Measurements from ENCODE around the gene FAM98C.

Gene FAM98C

DNA sequence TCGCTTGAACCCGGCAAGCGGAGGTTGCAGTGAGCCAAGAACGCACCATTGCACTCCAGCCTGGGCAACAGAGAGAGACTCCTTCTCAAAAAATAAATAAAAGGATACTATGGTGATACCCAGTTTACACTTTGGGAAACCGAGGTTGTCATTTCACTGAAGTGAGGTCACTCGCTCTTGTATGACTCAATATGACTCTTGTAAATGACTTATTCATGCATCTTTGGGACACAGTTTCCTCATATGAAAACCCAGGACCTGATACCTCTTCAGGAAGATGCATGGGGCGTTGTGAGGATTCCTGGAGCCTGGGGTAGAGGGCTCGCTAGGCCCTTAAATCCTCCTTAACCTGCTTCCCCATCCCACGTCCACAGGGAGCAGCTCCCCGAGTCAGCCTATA lies 24.0 kb upstream of the FAM98C start:
- no peak for DNase-seq

DNA sequence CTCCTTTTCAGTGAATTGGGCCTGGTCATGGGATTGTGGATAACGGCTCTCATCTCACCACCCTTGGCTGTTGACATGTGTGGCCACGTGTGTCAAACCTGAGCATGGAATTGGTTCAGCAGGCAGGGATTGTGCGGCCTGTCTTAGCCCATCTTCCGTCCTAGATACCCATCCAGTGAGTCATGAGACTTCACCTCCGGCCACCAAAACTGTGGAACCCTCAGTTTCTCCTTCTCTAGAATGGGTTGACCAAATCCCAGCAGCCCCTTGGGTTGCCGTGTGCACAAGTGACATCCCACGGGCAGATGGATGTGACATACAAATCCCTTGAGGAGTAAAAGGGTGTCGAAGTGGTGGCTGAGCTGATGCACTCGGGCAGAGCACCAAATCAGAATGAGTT lies 21.8 kb upstream of the FAM98C start:
- no peak for DNase-seq

- DNase-seq: no peak
Measured at GRCh38 chr19:38383184-38383583, 19.7 kb upstream of the FAM98C start.

DNA sequence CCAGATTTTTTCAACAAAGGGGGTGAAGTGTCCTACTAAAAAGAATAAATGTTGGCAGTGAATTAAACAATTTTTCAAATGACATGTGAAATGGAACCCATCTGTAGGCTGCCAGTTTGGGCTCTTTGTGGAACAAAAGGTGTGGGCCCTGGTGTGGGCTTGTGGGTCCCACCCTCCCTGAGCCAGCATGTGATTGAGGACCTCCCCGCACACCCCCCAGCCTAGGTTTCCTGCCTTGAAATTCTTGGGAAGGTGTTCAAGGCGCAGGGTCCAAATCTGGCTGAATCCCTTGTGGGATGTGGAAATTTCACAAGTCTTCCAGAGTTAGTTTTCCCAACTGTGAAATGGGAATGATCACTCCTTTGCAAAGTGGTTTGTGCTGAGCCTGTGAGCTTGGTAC lies 19.1 kb upstream of the FAM98C start:
- DNase-seq: no peak

GRCh38 chr19:38384209-38385027 lies 18.5 kb upstream of the FAM98C start:
- no peak for DNase-seq

DNA sequence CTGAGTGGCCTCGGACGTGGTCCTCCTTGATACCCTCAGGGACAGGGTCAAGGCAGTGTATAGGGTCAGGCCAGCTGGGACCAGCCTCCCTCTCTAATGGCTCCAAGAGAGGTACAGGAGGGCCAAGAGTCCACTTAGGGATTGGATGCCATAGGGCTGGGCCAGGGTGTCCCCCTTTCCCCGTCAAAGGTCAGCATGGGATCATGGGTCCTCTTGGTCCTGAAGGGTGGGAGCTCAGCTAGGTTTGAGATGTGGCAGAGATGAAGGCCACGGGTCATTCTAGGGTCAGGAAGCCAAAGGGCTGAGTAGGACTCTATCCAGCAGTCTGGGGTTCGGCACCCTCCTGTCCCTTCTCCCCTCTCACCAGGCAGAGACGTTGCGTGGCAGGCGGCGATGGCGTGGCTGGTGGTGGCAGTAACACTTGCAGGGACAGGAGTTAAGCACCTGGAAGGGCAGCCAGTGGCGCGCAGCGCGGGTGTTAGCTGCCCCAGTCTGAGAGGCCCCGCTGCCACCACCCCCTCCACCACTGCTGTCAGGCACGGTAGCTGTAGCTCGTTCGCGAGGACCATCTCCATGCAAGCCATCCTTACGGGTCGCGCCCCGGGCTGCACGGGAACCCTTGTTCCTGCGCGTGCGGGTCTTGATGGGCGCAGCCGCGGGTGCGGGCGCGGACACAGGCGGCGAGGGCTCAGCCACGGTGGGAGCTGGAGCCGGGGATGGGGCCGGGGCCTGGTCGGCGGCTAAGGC lies 17.7 kb upstream of the FAM98C start:
- DNase-seq: no peak

- no peak for DNase-seq
Measured at GRCh38 chr19:38385804-38386257, 17.1 kb upstream of the FAM98C start.

GRCh38 chr19:38386300-38386970 lies 16.5 kb upstream of the FAM98C start:
- no peak for DNase-seq

GRCh38 chr19:38386971-38387549 lies 15.8 kb upstream of the FAM98C start:
- DNase-seq: no peak

- DNase-seq: peak; percentile 56
Measured at GRCh38 chr19:38387550-38388348, 15.1 kb upstream of the FAM98C start, which contains the start of gene GGN. Gene GGN, minus strand, starts transcription at chr19:38388034. Its CDS starts 773 bp downstream, at chr19:38387261.

- DNase-seq: no peak
Measured at GRCh38 chr19:38388349-38389100, 14.4 kb upstream of the FAM98C start, which contains the start of gene SPRED3. Gene SPRED3, plus strand, starts transcription at chr19:38388697. Its CDS starts 1,606 bp downstream, at chr19:38390303.

DNA sequence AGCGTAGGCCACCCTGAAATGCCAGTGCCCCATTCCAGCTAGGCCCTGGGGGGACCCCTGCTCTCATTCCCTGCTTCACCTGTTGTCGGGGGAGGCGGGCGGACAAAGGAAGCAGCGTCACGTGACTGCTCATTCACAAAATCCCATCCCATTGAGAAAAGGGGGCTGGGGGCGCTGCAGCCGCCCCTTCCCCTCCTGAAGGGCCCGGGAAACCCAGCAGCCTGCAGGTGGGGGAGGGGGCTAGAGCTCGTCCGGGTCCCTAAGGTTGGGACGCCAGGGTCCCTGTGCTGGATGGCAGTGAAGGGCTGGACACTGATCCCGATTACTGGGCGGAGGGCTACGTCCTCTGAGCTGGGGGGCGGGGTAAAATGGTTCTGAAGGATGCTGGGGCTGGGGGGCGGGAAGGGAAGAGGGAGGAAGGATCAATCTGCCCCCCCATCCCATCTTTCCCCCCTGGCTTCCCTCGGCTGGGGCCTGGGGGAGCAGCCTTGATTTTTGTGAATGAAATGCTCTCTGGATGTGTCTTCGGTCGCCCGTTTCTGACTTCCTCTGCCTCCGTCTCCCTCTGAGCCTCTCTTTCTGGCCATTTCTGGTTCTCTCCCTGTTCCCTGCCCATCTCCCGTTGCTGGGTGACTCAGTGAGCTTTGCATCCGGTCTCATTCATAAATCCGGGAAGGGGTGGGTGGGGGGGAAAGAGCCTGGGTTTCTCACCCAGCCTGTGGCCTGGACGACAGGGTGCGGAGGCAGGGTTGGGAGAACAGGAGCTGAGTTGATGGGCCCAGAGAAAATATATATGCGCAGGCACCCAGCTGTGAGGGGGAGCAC lies 13.6 kb upstream of the FAM98C start:
- DNase-seq: no peak

DNA sequence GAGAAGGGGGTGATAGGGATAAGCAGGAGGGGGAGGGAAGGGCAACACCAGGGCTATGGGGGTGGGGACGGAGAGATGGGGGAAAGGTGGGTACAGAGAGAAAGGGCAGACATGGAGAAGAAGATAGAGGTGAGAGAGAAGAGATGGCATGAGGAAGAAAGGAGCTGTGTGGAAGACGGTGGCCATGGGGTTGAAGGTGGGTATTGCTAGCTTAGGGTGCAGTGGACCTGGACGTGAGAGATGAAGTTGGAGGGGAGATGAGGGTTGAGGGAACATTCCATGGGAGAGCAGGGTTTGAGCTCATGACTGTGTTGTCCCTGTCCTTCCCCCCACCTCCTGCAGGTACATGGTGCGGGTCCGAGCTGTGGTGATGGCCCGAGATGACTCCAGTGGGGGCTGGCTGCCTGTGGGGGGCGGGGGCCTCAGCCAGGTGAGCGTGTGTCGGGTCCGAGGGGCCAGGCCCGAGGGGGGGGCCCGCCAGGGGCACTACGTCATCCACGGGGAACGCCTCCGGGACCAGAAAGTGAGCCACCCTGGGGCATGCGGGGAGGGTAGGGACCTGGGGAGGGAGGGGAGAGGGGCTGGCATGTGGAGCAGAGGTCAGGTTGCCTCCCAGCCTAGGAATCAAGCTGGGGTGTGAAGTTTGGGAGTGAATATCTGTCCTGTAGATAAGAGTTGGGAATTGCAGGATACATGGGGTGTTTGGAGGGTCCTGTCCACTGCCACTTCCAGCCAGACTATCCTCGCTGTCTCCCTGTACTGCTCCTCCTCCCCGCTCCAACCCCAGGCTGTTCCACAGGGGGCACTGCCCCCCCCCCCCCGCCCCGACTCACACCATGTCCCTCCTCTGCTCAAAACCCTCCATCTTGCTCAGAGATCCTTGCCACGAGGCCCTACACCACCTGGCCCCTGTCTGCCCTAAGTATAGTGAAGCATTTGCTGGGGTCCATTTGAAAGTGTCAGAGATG lies 12.7 kb upstream of the FAM98C start:
- DNase-seq: no peak

GRCh38 chr19:38391911-38392464 lies 10.9 kb upstream of the FAM98C start:
- no peak for DNase-seq

- no peak for DNase-seq
Measured at GRCh38 chr19:38392707-38393308, 10.1 kb upstream of the FAM98C start.

DNA sequence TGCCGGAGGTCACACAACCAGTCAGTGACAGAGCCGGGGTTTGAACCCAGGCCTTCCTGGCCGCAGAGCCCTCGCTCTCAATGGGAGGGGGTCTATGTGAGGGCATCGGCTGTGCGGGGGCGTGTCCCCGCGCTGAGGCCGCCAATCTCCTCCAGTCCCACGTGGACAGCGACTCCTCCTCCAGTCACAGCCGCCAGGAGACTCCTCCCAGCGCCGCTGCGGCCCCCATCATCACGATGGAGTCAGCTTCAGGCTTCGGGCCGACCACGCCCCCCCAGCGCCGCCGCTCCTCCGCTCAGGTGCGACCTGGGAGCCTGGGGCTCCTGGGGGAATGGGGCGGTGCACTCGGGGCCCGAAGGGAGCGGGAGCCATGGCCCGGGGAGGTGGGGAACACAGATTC lies 8.4 kb upstream of the FAM98C start:
- no peak for DNase-seq

GRCh38 chr19:38395381-38396114 lies 7.3 kb upstream of the FAM98C start:
- no peak for DNase-seq

- no peak for DNase-seq
Measured at GRCh38 chr19:38399081-38399480, 3.8 kb upstream of the FAM98C start.
